ENCODE measurements around the gene NOTCH3.

NOTCH3 gene

DNA sequence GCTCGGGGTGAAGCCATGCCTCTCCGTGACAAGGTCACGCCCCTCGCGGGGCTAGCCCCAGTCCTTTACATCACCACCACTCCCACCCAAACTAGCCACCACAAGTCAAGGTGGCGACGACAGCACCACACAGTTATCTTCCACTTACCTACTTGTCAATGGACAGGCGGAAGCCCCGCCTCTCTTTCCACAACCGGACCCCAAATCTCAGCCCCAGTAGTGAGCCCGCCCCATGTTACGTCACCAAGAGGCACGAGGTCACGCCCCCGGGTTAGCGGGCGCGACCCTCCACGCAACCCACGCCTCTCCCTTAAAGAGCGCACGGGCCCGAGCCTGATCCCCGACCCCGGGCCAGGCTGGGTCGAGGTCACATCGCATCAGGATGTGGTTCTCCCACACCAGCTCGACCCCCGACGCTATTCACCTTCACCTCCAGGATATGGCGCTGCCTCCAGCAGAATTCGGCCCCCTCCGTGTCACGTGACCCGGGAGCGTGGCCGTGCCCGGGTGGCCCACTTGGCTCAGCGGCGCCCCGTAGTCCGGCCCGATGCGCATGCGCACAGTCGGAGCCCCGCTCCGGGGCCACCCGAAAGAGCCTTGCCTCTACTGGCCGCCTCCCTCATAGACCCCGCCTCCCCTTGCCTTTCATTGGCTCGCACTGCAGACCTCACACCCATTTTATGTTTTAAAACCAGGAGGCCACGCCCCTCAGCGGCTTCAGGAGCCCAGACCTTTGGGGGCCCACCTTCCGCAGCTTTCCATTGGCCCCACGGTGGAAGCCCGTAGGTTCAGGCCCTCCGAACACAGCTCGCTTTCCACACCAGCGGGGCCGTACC lies 75.3 kb downstream of the NOTCH3 start:
- peak overlapping the region; percentile 92 for H3K4me3 ChIP-seq (ENCODE audit: low read depth, low read length)
- ChIA-PET POLR2A (interaction anchor here (1.0 to 1.6 kb wide), 3 partner anchors 11 to 17 kb away, joined by 3 to 9 read pairs (median 5); no protein-coding TSS in a partner anchor), CTCF (interaction anchor here (0.9 to 3.6 kb wide), 10 partner anchors 11 to 127 kb away, joined by 3 to 24 read pairs (median 6); no protein-coding TSS in a partner anchor)
- peak; percentile 80 for DNase-seq (ENCODE audit: low read depth, low spot score)
- TF ChIP-seq, protein P1, sequence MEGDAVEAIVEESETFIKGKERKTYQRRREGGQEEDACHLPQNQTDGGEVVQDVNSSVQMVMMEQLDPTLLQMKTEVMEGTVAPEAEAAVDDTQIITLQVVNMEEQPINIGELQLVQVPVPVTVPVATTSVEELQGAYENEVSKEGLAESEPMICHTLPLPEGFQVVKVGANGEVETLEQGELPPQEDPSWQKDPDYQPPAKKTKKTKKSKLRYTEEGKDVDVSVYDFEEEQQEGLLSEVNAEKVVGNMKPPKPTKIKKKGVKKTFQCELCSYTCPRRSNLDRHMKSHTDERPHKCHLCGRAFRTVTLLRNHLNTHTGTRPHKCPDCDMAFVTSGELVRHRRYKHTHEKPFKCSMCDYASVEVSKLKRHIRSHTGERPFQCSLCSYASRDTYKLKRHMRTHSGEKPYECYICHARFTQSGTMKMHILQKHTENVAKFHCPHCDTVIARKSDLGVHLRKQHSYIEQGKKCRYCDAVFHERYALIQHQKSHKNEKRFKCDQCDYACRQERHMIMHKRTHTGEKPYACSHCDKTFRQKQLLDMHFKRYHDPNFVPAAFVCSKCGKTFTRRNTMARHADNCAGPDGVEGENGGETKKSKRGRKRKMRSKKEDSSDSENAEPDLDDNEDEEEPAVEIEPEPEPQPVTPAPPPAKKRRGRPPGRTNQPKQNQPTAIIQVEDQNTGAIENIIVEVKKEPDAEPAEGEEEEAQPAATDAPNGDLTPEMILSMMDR (IDR thresholded peaks at IDR 0.05; ENCODE audit: insufficient read depth, low read length, missing control alignments): peak; percentile 3

DNA sequence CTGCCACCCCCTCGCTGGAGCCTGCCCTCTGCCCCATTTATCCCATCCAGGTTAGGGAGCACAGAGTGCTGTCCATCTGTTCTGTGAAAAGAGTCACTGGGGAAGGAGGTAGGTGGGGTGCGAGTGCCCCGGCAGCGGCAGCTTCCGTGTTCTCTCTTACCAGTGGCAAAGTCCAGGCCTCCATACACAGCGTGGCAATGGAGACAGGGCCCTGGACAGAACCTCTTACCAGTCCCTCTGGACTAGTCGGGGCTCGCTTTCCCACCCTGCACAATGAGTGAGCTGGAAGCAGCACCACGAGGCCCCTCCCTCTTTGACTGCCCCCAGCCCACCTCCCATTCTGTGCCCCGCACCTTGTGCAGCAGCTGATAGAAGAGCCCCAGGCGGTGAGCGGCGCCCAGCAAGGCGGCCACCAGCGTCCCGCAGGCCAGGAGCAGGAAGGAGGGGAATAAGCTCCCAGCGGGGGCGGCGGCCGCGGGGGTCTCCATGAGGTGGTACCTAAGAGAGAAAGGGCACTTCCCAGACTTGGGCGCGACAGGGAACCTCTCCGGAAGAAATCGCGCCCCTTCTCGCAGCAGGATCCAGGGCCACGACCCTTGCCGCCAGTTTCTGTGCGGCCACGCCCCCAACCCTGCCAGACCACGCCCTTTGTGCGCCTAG lies 76.1 kb downstream of the NOTCH3 start:
- CTCF ChIA-PET: interaction anchor here (0.6 to 3.6 kb wide), 9 partner anchors 10 to 312 kb away, joined by 3 to 24 read pairs (median 4); no protein-coding TSS in a partner anchor
- DNase-seq (ENCODE audit: low read depth, low spot score): no peak
- peak overlapping the region; percentile 92 for H3K4me3 ChIP-seq (ENCODE audit: low read depth, low read length)
- TF ChIP-seq, protein P1 (IDR thresholded peaks at IDR 0.05; ENCODE audit: insufficient read depth, low read length, missing control alignments): no peak
- POLR2A ChIA-PET: interaction anchor here (1.0 to 1.6 kb wide), 4 partner anchors 10 to 29 kb away, joined by 3 to 9 read pairs (median 4); no protein-coding TSS in a partner anchor

DNA sequence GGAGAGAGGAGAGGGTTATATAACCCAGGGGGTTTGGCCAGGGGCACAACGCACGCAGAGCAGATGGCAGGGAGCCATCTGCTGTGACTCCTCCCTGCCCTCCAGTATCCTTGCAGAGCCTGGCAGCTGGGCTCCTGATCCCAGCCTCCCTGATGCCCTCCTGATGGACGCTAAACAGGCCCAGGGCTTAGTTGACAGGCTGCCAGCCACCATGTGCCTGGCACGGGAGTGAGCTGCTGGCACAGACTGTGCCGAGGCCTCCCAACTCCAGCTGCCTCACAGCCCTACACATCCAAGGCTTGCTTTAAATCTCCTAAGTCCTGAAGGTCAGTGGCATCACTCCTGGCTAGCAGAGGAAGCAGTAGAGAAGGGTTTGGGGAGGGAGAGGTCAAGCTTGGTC lies 76.9 kb downstream of the NOTCH3 start:
- CTCF ChIA-PET: interaction anchor here (0.7 to 2.2 kb wide), 6 partner anchors 9 to 32 kb away, joined by 3 to 10 read pairs (median 4); no protein-coding TSS in a partner anchor
- peak overlapping the region; percentile 92 for H3K4me3 ChIP-seq (ENCODE audit: low read depth, low read length)
- POLR2A ChIA-PET: interaction anchor here (1.1 to 1.6 kb wide), 3 partner anchors 9 to 30 kb away, joined by 3 to 9 read pairs (median 3); no protein-coding TSS in a partner anchor
- DNase-seq (ENCODE audit: low read depth, low spot score): no peak
- TF ChIP-seq, protein P1 (IDR thresholded peaks at IDR 0.05; ENCODE audit: insufficient read depth, low read length, missing control alignments): no peak

DNA sequence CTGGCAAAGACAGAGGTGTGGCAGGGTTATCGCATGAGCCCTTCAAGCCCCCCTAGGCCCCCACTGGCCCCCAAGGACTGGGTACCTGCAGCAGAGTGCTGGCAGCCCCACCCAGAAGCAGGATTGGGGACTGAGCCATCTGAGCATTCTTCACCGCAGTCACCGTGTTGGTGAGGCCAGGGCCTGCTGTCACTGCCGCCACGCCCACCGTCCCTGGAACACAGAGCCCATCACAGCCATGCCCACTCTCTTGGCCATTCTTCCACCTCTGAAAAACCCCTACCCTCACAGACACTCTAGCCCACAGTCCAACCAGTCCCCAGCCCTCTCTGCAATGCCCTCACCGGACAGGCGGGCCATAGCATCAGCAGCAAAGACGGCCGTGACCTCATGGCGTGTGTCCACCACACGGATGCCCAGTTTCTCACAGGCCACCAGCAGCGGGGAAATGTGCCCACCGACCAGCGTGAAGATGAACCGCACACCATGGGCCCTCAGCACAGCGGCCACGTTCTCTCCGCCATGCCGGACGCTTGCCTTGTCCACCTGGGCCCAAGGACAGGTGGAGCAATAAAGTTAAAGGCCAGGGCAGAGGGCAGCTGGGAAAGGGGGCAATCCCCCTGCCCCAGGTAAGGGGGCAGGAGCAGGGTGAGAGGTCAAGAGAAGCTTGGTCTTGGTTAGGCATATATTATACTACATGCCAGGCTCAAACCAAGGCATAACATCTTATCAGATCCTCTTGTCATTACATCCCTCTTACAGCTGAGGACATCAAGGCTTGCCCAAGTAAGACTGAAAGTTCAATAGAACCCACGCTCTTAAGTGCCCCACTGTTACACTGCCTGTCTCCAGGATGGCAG lies 77.5 kb downstream of the NOTCH3 start:
- no peak for DNase-seq (ENCODE audit: low read depth, low spot score)
- CTCF ChIA-PET: interaction anchor here (0.6 to 2.2 kb wide), 6 partner anchors 9 to 53 kb away, joined by 3 to 10 read pairs (median 4); no protein-coding TSS in a partner anchor
- H3K4me3 ChIP-seq (ENCODE audit: low read depth, low read length): no peak overlapping the region
- TF ChIP-seq, protein P1 (IDR thresholded peaks at IDR 0.05; ENCODE audit: insufficient read depth, low read length, missing control alignments): no peak
- POLR2A ChIA-PET: interaction anchor here (1.1 to 1.6 kb wide), 2 partner anchors 8 to 15 kb away, joined by 3 to 9 read pairs; no protein-coding TSS in a partner anchor

DNA sequence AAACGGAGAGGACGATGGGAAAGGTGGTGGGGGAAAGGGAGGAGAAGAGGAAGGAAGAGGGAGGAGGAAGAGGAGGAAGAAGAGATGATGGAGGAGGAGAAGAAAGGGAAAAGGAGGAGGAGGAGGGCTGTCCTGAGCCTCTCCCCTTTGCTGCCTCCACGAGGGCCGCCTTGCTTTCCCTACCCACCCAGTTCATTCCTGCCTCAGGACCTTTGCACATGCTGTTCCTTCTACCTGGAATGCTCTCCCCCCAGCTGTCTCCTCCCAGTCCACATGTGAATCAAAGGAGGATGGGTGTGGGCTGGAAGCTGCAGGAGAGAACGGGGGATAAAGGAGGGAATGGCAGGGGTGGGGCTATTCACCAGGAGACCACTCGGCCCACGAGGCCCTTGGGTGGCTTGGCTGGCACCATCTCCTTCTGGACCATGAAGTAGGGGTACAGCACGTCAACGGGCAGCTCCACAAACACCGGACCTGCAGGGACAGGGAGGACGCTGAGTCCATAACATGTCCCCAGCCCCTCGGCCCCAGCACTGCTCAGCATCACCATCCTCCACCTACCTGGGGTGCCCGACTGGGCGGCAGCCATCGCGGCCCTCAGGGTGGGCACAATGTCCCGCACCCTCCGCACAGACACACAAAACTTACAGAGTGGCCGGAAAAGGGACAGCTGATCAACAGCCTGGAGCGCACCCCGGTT lies 78.3 kb downstream of the NOTCH3 start:
- TF ChIP-seq, protein P1 (IDR thresholded peaks at IDR 0.05; ENCODE audit: insufficient read depth, low read length, missing control alignments): no peak
- no peak overlapping the region for H3K4me3 ChIP-seq (ENCODE audit: low read depth, low read length)

More for the DNA sequence above, 78.3 kb downstream of the NOTCH3 start:
- ChIA-PET CTCF (interaction anchor here (0.6 to 1.6 kb wide), 4 partner anchors 15 to 54 kb away, joined by 3 to 4 read pairs (median 3); no protein-coding TSS in a partner anchor), POLR2A (no interaction called here)
- DNase-seq (ENCODE audit: low read depth, low spot score): no peak
